DMS53 treated with DMSO at 0.1 percent for 48 hours (cell line): Measurements from ENCODE around the gene TEX9.

Source experiments
- DNase-seq: peaks from one replicate; lab custom pipeline; 2025; ENCODE audit not compliant: unreplicated experiment; lab: John Stamatoyannopoulos, UW

The TEX9 gene

DNA sequence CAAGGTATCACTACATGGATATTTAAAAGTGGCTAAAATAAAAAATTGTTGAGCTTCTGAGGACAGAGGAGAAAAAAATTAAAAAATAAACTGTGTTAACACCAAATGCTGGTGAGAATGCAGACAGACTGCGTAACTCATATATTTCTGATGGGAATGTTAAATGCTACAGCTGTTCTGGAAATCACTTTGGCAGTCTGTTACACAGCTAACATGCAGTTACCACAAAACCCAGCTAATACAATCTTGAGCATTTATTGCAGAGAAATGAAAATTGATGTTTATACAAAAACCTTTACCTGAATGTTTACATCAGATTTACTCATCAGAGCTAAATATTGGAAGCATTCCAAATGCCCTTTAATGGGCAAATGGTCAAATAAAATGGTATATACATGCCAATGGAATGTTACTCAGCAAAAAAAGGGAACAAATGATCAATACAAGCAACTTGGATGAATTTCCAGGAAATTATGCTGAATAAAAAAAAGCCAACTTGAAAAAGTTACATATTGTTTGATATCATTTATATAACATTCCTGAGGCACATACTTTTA, 75.1 kb downstream of the TEX9 start:
- no peak for DNase-seq

DNA sequence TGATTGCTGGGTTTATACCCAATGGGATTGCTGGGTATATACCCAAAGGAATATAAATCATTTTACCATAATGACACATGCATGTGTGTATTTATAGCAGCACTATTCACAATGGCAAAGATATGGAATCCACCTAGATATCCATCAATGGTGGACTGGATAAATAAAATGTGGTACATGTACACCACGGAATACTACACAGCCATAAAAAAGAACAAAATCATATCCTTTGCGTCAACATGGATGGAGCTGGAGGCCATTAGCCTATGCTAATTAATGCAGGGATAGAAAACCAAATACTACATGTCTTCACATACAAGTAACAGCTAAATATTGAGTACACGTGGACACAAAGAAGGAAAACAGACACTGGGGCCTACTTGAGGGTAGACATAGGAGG, 77.1 kb downstream of the TEX9 start:
- no peak for DNase-seq

GRCh38 chr15:56445746-56446145, 80.5 kb downstream of the TEX9 start:
- DNase-seq = no peak

DNA sequence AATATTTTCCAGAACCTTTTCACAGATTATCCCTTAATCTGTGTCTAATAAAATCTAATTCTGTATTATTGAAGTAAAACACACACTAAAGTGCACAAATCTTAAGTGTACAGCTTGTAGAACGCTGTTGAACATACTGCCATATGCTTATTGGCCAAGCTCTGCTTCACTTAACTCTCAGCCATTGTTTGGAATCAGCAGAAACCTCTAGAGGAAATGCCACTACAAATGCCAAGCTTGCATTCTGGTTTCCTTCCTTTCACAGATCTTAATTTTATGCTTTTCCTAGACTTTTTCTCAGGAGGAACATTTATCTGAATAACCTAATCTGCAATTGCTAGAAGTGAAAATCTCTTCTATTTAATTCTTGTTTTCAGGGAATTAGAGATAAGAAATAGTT, 89.6 kb downstream of the TEX9 start:
- DNase-seq = no peak

DNA sequence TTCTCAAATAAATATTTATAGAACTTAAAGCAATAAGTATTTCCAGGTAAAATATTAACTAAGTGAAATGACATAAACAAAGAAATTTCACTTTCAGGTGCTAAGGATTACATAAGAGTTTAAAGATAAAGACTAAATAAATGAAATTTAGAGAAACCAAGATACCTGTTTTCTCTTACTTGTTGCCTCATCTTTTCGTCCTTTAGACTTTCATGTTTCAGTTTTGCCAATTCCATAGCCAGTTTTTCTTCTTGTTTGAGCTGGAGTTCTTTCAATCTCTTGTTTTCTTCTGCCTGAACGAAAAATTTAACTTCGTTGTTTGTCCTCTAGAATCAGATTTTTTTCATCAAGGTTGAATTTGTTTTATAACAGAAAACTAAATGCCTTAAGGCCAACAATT, 91.0 kb downstream of the TEX9 start:
- DNase-seq = no peak

DNA sequence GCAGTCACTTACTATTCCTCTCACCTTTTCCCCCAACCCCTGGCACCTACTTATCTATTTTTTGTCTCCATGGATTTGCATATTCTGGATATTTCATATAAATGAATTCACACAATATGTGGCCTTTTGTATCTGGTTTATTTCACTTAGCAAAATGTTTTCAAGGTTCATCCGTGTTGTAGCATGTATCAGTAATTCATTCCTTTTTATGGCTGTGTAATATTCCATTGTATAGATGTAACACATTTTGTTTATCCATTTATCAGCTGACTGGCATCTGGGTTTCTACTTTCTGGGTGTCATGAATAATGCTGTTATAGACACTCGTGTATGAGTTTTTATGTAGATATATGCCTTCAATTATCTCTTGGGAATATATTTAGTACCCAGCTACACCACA, 93.9 kb downstream of the TEX9 start:
- DNase-seq = no peak

DNA sequence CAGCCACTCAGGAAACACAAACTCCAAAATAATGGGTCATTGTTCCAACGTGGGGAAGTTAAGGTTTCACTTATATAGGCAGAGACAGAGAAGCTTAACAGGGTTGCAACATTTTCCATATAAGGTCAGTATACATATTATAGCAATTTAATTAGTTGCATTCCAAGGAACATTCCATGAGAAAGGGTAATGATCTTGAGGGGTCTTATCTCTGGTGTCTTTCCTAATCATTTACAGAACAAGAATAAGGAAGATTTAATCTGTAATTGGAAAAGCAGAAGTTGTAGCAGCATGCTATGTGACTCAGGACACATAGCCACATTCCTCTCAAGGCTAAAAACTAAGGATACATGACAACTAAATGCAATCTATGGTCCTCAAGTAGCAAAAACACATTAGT, 94.8 kb downstream of the TEX9 start:
- no peak for DNase-seq

GRCh38 chr15:56460947-56461346, 95.7 kb downstream of the TEX9 start:
- DNase-seq = no peak

GRCh38 chr15:56464893-56465520, 99.8 kb downstream of the TEX9 start, which contains the start of gene MNS1:
Gene MNS1, minus strand, starts transcription at chr15:56465137. Its CDS starts 165 bp downstream, at chr15:56464972.
- DNase-seq = peak; percentile 93

- DNase-seq = no peak
These were observed 102.4 kb downstream of the TEX9 start for GRCh38 chr15:56467616-56468015.

DNA sequence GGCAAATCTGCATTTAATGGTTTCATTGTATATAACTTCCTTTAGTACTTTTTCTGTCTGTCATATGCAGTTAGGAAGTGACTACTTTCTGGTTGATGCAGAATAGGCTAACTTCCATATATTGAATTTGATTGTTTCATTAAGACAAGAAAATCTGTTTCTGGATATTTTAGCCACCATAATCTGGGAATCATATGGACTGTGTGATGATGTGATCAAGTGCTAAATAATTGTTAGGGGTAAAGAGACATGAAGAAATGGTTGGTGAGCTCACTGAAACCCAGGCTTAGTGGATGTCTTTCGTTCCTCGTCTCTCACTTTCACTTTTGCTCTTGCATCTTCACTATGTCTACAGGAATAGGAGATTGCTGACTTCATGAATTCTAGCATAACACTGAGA, 103.2 kb downstream of the TEX9 start:
- DNase-seq = peak; percentile 11

- no peak for DNase-seq
These were observed 104.3 kb downstream of the TEX9 start for GRCh38 chr15:56469483-56469882.

DNA sequence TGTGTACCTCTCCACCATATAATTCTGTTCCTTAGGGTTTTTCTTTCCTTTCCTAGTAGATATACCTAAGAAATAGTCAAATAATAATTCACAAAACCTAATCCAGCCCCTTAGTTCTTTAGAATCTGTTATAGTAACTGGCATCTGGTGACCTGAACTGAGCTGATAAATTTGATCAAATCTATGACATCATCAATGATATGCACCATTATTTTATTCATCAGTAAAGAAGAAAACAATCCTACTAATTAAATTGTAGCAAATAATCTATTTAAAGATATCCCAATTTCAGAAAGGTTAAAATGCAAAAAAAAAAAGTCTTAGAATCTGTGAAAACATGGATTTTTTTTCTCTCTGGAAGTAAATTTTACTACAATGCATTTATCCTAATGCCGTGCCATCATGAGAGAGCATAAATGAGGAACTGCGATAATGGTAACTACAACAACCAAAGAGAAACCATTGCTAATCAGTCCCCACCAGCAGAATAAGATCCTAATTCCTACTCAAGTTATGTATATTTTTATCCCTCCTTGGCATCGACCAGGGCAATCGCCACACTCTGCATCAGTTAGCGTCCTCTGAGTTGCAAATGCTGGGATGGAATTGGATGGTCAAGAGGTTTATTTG, 106.3 kb downstream of the TEX9 start:
- no peak for DNase-seq

DNA sequence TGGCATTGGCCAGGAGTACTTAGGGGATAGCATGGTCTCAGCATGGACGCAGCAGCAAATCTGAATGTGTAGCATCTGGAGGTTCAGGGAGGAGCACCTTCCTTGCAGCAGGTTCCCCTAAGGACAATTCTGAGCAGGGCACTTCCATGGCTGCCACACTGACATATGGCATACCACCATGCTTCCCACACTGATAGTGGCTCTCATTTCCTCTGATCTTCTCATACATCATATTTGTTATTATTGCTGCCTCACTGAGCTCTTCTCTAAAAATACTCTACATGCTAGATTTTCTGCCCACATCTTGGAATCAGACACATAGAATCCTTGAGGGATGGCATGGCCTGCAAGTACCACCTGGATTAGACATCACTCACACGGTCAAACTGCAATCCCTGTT, 107.1 kb downstream of the TEX9 start:
- DNase-seq = no peak

DNA sequence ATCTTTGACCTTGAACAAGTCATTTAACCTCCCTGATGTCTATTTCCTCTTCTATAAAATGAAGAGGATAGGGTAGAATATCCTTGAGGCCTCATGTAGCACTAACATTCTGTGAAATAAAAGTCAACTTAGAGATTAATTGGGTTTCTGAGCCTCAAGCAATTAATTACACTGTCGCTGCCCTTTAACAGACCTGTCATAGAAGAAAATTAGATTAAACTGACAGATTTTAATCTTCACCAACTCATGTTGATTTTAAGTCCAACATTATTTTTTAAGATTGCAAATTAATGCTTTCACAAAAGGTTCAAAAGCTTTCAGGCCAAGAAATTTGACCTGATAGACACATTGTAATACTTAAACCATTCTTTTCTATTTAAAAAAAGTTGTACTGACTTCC, 107.8 kb downstream of the TEX9 start:
- no peak for DNase-seq

GRCh38 chr15:56475351-56475750, 110.1 kb downstream of the TEX9 start:
- no peak for DNase-seq
